Measurements from ENCODE around the gene MRPL10. TPM values are rescaled to one million over a fixed set of nuclear protein-coding genes. Genes with fewer than 3 reads are reported as not detected.

MRPL10 gene
- total and polyA plus RNA-seq, 4 donors = 18.4 to 38.3 (median 30.3) TPM

GRCh38 chr17:47808036-47808829 is 23.1 kb downstream of the MRPL10 start:
- H3K27ac ChIP-seq (ENCODE audit: low read depth in 1 of 2, low read length in 1 of 2) = no peak overlapping the region
- WGBS, 2 donors = 90% methylated on average over 18 to 20 of the region's 20 CpGs
- no peak overlapping the region for H3K4me3 ChIP-seq
- H3K9ac ChIP-seq (ENCODE audit: insufficient read depth in 1 of 2, low read length in 2 of 2) = no peak overlapping the region
- ATAC-seq (ENCODE audit: insufficient read depth, low FRiP score) (no peak), DNase-seq (no peak)
- no peak for TF ChIP-seq CTCF (IDR thresholded peaks at IDR 0.05; ENCODE audit: control extremely low read depth, extremely low read depth)
- H3K27me3 ChIP-seq (ENCODE audit: control insufficient read depth in 3 of 3, insufficient read depth in 3 of 3, low read length in 2 of 3) = no peaks in the 10 kb centered on the region
- no peaks in the 10 kb centered on the region for H3K9me3 ChIP-seq (ENCODE audit: control insufficient read depth in 4 of 4, insufficient read depth in 3 of 4, low read length in 3 of 4)
- H3K36me3 ChIP-seq (ENCODE audit: control insufficient read depth in 4 of 4, insufficient read depth in 4 of 4, low read length in 4 of 4) = peaks cover 3 to 44% (median 14%) of the 10 kb centered on the region in 4 donors
- H3K4me1 ChIP-seq (ENCODE audit: control insufficient read depth in 5 of 5, insufficient read depth in 5 of 5, low read length in 5 of 5) = peaks cover 0 to 9% (median 3%) of the 10 kb centered on the region in 5 donors

- Histone ChIP-seq H3K27ac (ENCODE audit: low read depth in 1 of 2, low read length in 1 of 2) (no peak overlapping the region), H3K27me3 (ENCODE audit: control insufficient read depth in 3 of 3, insufficient read depth in 3 of 3, low read length in 2 of 3) (no peaks in the 10 kb centered on the region), H3K4me3 (no peak overlapping the region), H3K9ac (ENCODE audit: insufficient read depth in 1 of 2, low read length in 2 of 2) (no peak overlapping the region), H3K4me1 (ENCODE audit: control insufficient read depth in 5 of 5, insufficient read depth in 5 of 5, low read length in 5 of 5) (peaks cover 0 to 9% (median 3%) of the 10 kb centered on the region in 5 donors), H3K9me3 (ENCODE audit: control insufficient read depth in 4 of 4, insufficient read depth in 3 of 4, low read length in 3 of 4) (no peaks in the 10 kb centered on the region), H3K36me3 (ENCODE audit: control insufficient read depth in 4 of 4, insufficient read depth in 4 of 4, low read length in 4 of 4) (peaks cover 3 to 36% (median 10%) of the 10 kb centered on the region in 4 donors)
- DNase-seq (no peak), ATAC-seq (ENCODE audit: insufficient read depth, low FRiP score) (no peak)
- 86 to 97% methylated on average over 10 to 11 of the region's 11 CpGs for WGBS, 2 donors
- TF ChIP-seq CTCF (IDR thresholded peaks at IDR 0.05; ENCODE audit: control extremely low read depth, extremely low read depth) = no peak
Observed at GRCh38 chr17:47807421-47807820, 23.9 kb downstream of the MRPL10 start.

DNA sequence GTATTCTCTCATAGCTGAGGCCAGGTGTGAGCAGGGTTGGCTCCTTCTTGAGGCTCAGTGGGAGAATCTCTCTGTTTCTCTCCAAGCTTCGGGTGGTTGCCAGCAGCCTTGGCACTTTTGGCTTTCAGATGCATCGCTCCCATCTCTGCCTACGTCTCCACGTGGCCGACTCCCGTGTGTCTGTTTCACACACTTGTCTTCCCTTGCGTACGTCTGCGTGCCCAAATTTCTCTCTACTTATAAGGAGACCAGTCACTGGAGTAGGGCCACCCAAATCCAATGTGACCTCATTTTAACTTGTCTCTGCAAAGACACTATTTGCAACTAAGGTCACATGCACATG is 24.5 kb downstream of the MRPL10 start:
- no peak overlapping the region for H3K9ac ChIP-seq (ENCODE audit: insufficient read depth in 1 of 2, low read length in 2 of 2)
- WGBS, 2 donors = 91 to 95% methylated on average over 9 of the region's 9 CpGs
- H3K27me3 ChIP-seq (ENCODE audit: control insufficient read depth in 3 of 3, insufficient read depth in 3 of 3, low read length in 2 of 3) = no peaks in the 10 kb centered on the region
- no peak for TF ChIP-seq CTCF (IDR thresholded peaks at IDR 0.05; ENCODE audit: control extremely low read depth, extremely low read depth)
- peaks cover 3 to 31% (median 10%) of the 10 kb centered on the region in 4 donors for H3K36me3 ChIP-seq (ENCODE audit: control insufficient read depth in 4 of 4, insufficient read depth in 4 of 4, low read length in 4 of 4)
- DNase-seq (no peak), ATAC-seq (ENCODE audit: insufficient read depth, low FRiP score) (no peak)
- no peak overlapping the region for H3K27ac ChIP-seq (ENCODE audit: low read depth in 1 of 2, low read length in 1 of 2)
- no peak overlapping the region for H3K4me3 ChIP-seq
- H3K9me3 ChIP-seq (ENCODE audit: control insufficient read depth in 4 of 4, insufficient read depth in 3 of 4, low read length in 3 of 4) = no peaks in the 10 kb centered on the region
- peaks cover 0 to 9% (median 3%) of the 10 kb centered on the region in 5 donors for H3K4me1 ChIP-seq (ENCODE audit: control insufficient read depth in 5 of 5, insufficient read depth in 5 of 5, low read length in 5 of 5)
